ENCODE measurements around the gene ZNF154.

Gene ZNF154

DNA sequence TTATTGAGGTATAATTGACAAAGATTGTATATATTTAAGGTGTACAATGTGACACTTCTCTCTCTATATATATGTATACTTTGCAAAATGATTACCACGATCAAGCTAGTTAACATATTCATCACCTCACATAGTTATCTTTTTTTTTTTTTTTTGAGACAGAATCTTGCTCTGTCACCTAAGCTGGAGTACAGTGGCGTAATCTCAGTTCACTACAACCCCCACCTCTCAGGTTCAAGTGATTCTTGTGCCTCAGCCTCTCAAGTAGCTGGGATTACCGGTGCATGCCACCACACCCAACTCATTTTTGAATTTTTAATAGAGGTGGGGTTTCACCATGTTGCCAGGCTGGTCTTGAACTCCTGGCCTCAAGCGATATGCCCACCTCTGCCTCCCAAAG, 36.5 kb downstream of the ZNF154 start:
- no peak for DNase-seq

DNA sequence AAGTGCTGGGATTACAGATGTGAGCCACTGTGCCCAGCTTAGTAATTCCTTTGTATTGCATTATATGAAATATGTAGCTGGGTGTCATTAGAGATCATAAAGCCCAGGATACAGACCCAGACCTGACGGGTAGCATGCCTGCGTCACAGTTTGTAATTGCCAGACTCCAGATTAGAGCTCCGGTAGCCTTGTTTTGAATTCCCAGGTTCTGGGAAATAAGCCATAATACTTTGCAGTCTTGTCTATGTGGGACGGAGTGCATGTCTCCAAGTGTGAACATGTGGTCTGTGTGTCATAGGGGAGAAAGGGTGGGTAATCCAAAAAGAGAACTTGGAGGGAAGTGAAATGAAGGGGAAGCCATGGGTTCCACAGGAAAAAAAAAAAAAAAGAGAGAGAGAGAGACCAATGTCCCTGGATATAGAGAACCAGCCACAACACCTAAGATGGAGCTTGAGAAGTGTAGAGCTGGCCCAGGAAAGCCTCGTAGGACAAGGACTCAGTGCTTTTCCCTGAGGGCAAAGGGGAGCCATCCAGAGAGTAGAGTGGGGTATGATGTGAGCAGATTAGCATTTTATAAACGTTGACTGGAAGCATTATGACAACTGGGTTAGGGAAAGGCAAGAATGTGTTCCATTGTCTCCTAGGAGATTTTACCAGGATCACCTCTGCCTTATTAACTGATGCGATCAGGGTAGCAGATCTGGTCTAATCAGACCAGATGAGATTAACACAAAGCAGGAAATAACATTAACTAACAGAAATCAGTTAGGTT, 37.7 kb downstream of the ZNF154 start:
- no peak for DNase-seq

GRCh38 chr19:57668635-57669034, 40.4 kb downstream of the ZNF154 start, which contains the start of gene ZSCAN4:
Gene ZSCAN4 (plus strand): TSS chr19:57668935. CDS start chr19:57676146, 7,211 bp downstream.
- no peak for DNase-seq

GRCh38 chr19:57667228-57667627, 41.8 kb downstream of the ZNF154 start:
- no peak for DNase-seq

- DNase-seq: no peak
Observed at GRCh38 chr19:57665261-57665806, 43.7 kb downstream of the ZNF154 start.

DNA sequence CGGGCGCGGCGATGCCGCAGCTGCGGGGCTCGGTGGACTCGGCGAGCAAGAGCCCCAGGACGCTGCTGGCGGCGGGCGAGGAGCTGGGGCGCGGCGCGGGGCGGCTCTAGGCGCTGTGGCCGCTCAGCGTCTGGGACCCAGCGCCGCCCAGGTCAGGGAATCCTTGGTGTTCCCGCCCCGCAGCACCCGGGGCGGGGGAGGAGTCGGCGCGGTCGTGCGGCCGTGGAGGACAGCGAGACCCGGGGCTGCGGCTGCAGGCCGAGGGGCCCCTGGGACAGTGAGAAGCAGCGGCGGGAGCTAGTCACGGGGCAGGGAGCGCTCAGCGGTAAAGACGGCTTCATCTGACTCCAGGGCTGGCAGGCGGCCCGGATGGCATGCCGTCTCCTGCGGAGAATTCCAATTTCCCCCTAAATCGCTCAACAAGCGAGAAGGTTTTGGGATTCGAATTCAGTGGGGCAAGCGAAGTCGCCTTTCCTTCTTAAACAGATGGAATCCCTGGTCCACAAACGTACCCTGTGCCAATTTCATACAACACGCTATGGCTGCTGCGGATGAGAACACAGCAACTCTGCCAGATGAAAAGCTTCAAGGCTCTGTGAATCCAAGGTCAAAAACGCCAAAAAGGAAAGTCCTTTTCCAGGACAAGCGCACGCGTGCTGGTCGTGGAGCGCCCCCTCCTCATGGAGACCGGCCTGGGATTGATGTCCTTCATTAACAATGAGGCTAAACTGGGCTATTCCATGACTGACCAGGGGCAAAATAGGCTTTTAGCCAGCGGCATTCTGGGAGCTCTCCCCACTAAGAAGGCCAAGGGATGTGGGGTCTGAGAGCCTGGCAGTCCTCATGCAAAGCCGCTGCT, 44.5 kb downstream of the ZNF154 start:
- no peak for DNase-seq

DNA sequence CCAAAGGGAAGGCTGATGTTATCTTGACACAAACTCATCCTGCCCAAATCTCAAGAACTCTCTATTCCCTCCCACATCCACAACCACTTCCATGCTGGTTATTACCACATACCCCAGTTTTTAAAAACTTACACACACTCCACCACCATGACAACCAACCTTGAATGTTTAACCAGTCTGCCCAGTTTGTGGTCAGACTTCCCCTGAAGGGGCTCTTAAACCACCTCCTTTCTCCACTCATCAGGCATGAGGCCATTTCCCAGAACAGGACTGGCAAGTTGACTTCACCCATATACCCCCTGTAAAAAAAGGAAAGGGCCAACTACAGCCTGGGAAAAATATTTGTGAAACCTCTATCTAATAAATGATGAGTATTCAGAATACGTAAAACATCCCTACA, 52.7 kb downstream of the ZNF154 start:
- no peak for DNase-seq

DNA sequence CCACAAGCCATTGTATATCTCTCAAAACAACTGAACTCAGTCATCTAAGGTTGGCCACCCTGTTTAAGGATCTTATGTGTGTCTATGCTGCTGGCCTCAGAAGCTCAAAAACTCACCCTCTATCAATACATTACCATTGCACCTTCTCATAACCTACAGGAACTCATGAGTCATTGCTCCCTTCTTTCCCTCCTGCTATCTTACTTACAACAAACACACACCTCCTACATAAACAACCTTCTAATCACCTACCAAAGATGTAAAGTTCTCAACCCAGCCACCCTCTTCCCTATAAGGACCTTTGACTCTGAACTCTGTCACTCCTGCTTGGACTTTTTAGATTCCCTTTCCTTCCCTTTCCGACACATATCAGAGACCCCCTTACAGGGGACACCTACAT, 53.6 kb downstream of the ZNF154 start:
- DNase-seq: no peak

DNA sequence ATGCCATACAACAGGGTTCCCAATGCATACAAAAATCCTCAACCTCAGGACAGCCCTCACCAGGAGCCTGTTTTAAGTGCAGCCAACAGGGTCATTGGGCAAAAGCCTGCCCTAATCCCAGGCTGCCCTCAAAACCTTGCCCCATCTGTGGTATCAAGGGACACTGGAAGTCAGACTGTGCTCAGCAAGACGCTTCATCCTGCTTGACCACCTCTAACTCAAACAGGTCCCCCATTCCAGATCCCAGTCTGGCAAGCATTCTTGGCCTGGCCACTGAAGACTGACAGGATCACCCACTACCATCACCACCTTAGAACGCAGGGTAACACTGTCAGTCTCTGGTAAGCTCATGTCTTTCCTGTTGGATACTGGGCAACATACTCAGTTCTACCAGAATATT, 55.3 kb downstream of the ZNF154 start:
- no peak for DNase-seq

DNA sequence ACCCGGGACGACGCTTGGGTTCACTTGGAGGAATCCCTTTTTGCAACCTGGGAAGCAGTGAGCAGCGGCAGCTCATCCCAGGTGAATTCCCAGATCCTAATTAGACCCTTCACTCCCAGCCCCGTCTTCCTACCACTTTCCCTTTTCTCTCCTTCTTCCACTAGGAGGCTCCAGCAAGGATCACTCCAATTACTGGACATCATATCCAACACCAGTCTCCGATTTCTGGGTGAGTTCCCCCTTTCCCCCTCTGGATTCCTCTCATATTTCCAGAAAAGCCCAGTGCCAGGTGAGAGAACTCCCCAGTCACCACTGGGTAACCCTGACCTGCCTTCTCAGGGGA, 57.4 kb downstream of the ZNF154 start:
- no peak for DNase-seq

DNA sequence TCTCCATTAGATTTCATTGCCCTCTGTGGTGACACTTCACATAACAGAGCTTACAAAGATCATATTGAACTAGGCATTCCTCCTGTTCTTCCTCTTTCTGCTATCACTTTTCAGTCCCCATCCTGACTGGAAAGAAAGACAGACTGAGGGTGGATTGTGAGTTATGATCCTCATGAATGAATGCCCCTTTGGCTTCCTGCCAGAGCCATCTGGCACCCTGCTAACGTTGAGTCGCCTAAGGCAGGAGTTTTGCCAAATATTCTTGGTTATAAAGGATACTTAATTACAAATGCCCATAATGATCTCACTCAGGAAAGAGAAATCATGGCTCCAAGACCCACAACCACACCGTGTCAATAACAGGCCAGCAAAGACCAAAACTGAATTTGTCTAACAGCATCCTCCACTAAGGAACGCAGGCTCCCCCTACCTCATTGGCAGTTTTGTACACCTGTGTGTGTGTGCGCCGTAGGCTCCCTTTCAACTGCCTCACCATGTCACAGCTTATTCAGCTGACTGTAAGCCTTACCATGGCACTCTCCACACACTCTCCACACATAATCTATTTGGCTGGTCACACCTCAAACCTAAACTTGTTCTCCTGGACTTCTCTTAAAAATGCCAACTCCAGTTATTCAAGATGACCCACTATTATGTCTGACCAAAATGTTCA, 60.5 kb downstream of the ZNF154 start:
- no peak for DNase-seq

Data from stimulated activated CD4-positive, alpha-beta T cell treated with anti-CD3 and anti-CD28 coated beads, Interleukin-4, amount 100 ng/mL, for 1 hour (primary cell).